ENCODE measurements around the gene METTL3.

DNA sequence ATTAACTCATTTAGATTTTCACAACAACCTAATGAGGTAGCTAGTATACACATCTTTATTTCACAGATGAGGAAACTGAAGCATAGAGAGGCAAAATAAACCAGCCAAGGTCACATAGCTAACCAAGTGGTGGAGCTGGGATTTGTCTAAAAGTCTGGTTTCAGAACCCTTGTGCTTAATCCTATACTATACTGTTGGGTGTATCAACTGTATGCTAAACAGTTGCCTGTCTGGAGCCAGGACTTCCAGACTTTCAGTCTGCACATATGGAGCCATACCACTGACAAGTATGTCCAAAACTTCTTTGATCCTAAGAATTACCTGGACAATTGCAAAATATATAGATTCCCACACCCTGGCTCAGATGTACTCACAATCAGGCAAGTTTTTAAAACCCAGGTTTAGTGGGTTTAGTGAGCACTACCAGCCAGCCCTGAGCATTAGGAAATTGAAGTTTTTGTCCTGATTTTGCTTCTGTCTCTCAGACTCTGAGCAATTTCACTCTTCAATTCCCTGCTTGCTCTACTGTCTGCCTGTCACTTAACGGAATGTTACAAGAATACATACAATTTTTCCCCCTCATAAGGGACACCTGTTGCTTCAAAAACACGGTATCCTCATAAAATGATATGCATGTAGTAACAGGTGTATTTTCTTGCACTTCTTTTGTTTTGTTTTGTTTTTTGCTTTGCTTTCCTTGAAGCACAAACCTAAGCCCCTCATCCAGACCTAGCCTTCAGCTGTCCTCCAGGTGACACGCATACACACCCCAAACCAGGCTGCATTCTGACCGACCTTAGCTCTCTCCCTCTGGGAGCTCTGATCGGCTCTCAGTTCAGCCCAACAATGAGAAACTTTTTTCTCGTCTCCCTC lies 24.6 kb upstream of the METTL3 start:
- TF ChIP-seq CTCF (IDR thresholded peaks at IDR 0.05) (no peak), POLR2A (IDR thresholded peaks at IDR 0.05) (no peak)

Data from thyroid gland (tissue), 4 donors.